ENCODE measurements around the gene HIGD1A.

HIGD1A gene

DNA sequence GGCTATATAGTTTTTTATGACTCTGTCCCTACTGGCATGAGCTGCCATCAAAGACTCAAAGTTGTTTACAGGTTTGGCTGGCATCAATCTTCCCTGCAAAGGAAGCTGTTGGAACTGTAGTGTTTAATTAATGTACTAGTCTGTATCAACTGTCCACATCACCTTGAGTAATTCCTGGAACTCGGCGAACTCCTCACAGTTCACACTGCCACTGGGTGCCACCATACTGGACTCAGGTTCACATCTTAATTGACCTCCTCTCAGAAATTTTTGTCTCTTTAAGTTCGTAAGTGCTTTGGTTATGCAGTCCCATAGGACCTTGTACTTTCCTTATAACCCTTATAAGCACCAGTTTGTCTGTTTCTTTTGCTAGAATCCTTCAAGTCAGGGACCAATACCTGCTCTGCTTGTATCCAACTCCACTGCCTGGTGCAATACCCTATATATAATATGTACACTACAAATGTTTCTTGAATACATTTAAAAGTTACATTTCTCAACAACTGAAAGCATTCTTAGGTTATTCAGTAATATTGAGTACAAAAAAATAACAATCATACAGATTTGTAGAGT lies 3.2 kb downstream of the HIGD1A start:
- peak overlapping the region; percentile 9; the same call in 1 of the 2 replicates for H3K4me2 ChIP-seq (ENCODE audit: low read length)
- no peak overlapping the region for H3K9ac ChIP-seq (ENCODE audit: low read length)

DNA sequence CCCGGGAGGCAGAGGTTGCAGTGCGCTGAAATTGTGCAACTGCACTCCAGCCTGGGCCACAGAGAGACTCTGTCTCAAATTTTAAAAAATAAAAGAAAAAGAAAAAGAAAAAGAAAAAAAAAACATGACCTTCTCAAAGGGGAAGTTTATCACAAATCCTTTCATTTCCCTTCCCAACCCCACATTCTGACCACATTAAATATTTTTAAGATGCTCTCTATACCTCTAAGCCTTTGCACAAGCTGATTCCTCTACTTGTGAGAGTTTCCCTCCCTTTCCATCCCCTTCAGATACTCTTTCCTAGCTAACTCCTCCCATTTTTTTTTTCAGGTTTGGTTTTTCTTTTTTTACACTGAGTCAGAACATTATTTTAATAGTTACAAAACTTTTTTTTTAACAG lies 4.0 kb downstream of the HIGD1A start:
- Histone ChIP-seq H3K9me3 (ENCODE audit: low read length) (no peaks in the 10 kb centered on the region), H3K9me2 (ENCODE audit: low read depth, low read length) (no peaks in the 10 kb centered on the region), H3F3A (ENCODE audit: insufficient read depth, low read length) (no peaks in the 10 kb centered on the region), H2AFZ (ENCODE audit: low read length) (no peak overlapping the region), H3K4me3 (ENCODE audit: low read depth, low read length, poor library complexity, severe bottlenecking) (no peak overlapping the region), H3K27ac (ENCODE audit: low read depth, low read length, poor library complexity, severe bottlenecking) (no peak overlapping the region), H3K79me2 (ENCODE audit: insufficient read depth, low read length) (peaks cover 45% of the 10 kb centered on the region), H3K27me3 (ENCODE audit: insufficient read depth, low read length) (no peaks in the 10 kb centered on the region), H3K9ac (ENCODE audit: low read length) (no peak overlapping the region), H3K36me3 (ENCODE audit: insufficient read depth, low read length) (peaks cover 27% of the 10 kb centered on the region), H4K20me1 (ENCODE audit: insufficient read depth, low read length) (no peaks in the 10 kb centered on the region), H3K4me1 (ENCODE audit: insufficient read depth, low read length, severe bottlenecking) (peaks cover 36% of the 10 kb centered on the region), H3K4me2 (ENCODE audit: low read length) (no peak overlapping the region)
- no peak for TF ChIP-seq EZH2 (IDR thresholded peaks at IDR 0.05; ENCODE audit: borderline replicate concordance, low read length)
- TF ChIP-seq CTCF (IDR thresholded peaks at IDR 0.05; ENCODE audit: low read length) = no peak

More for the DNA sequence above, 3.2 kb downstream of the HIGD1A start:
- Histone ChIP-seq H3K9me3 (ENCODE audit: low read length) (no peaks in the 10 kb centered on the region), H2AFZ (ENCODE audit: low read length) (no peak overlapping the region), H3K9me2 (ENCODE audit: low read depth, low read length) (no peaks in the 10 kb centered on the region), H4K20me1 (ENCODE audit: insufficient read depth, low read length) (no peaks in the 10 kb centered on the region), H3K36me3 (ENCODE audit: insufficient read depth, low read length) (peaks cover 21% of the 10 kb centered on the region), H3K27ac (ENCODE audit: low read depth, low read length, poor library complexity, severe bottlenecking) (no peak overlapping the region), H3K27me3 (ENCODE audit: insufficient read depth, low read length) (no peaks in the 10 kb centered on the region), H3F3A (ENCODE audit: insufficient read depth, low read length) (no peaks in the 10 kb centered on the region), H3K4me3 (ENCODE audit: low read depth, low read length, poor library complexity, severe bottlenecking) (no peak overlapping the region), H3K4me1 (ENCODE audit: insufficient read depth, low read length, severe bottlenecking) (peaks cover 36% of the 10 kb centered on the region), H3K79me2 (ENCODE audit: insufficient read depth, low read length) (peaks cover 45% of the 10 kb centered on the region)
- TF ChIP-seq CTCF (IDR thresholded peaks at IDR 0.05; ENCODE audit: low read length) = no peak
- TF ChIP-seq EZH2 (IDR thresholded peaks at IDR 0.05; ENCODE audit: borderline replicate concordance, low read length) = no peak

- no peaks in the 10 kb centered on the region for H4K20me1 ChIP-seq (ENCODE audit: insufficient read depth, low read length)
- TF ChIP-seq EZH2 (IDR thresholded peaks at IDR 0.05; ENCODE audit: borderline replicate concordance, low read length) = no peak
- no peak for TF ChIP-seq CTCF (IDR thresholded peaks at IDR 0.05; ENCODE audit: low read length)
- no peak overlapping the region for H3K9ac ChIP-seq (ENCODE audit: low read length)
- H3F3A ChIP-seq (ENCODE audit: insufficient read depth, low read length) = no peaks in the 10 kb centered on the region
- H3K9me2 ChIP-seq (ENCODE audit: low read depth, low read length) = no peaks in the 10 kb centered on the region
- no peaks in the 10 kb centered on the region for H3K27me3 ChIP-seq (ENCODE audit: insufficient read depth, low read length)
- no peak overlapping the region for H3K4me3 ChIP-seq (ENCODE audit: low read depth, low read length, poor library complexity, severe bottlenecking)
- H3K27ac ChIP-seq (ENCODE audit: low read depth, low read length, poor library complexity, severe bottlenecking) = no peak overlapping the region
- H3K36me3 ChIP-seq (ENCODE audit: insufficient read depth, low read length) = peaks cover 34% of the 10 kb centered on the region
- H3K4me1 ChIP-seq (ENCODE audit: insufficient read depth, low read length, severe bottlenecking) = peaks cover 30% of the 10 kb centered on the region
- no peaks in the 10 kb centered on the region for H3K9me3 ChIP-seq (ENCODE audit: low read length)
- no peak overlapping the region for H3K4me2 ChIP-seq (ENCODE audit: low read length)
- H3K79me2 ChIP-seq (ENCODE audit: insufficient read depth, low read length) = peaks cover 49% of the 10 kb centered on the region
- H2AFZ ChIP-seq (ENCODE audit: low read length) = no peak overlapping the region
Observed at GRCh38 chr3:42799376-42799775, 4.9 kb downstream of the HIGD1A start.

Data from OCI-LY1 (cell line).